Adrenal gland (tissue), 12 donors: ENCODE measurements around the gene MCM6. TPM values are rescaled to one million over a fixed set of nuclear protein-coding genes. Genes with fewer than 3 reads are reported as not detected.

ENCODE experiments used
- DNase-seq, 7 donors: peaks; one replicate each; pipeline ENCODE4 v3.0.0-alpha.2; 2019 to 2020
- H3K27ac ChIP-seq, 5 donors: fragments of 200-600 bp; sonication (generic) in 4 of 5; 1 replicate in 3 of 5; 2 replicates in 2 of 5; pipeline versions ENCODE4 v1.5.1 to v1.8.0; 2016 to 2020; ENCODE audit warnings: mild to moderate bottlenecking in 1 of 5
- H3K27me3 ChIP-seq: fragments of 200-600 bp; 2 replicates; pipeline ENCODE4 v1.8.0; 2021
- H3K36me3 ChIP-seq, 2 donors: fragments of 200-600 bp; replicated peaks in 1 of 2; 1 replicate in 1 of 2; 2 replicates in 1 of 2; pipeline versions ENCODE4 v1.5.1 to v1.8.0; 2018 to 2022
- H3K4me1 ChIP-seq, 2 donors: fragments of 200-600 bp; replicated peaks in 1 of 2; 1 replicate in 1 of 2; 2 replicates in 1 of 2; pipeline versions ENCODE4 v1.5.1 to v1.8.0; 2018 to 2021
- H3K4me3 ChIP-seq, 4 donors: fragments of 200-600 bp; sonication (generic) in 3 of 4; one replicate each; pipeline ENCODE4 v1.5.1; 2016 to 2018
- H3K9me3 ChIP-seq, 3 donors: fragments of 200-600 bp; sonication (generic) in 1 of 3; replicated peaks in 1 of 3; 1 replicate in 2 of 3; 2 replicates in 1 of 3; pipeline versions ENCODE4 v1.5.1 to v1.8.0; 2016 to 2021
- POLR2A ChIP-seq, 2 donors: fragments of 450-650 bp; IDR thresholded peaks; one replicate each; pipeline ENCODE4 v1.6.1; 2017; ENCODE audit warnings: antibody characterized with exemption in 2 of 2, mild to moderate bottlenecking in 2 of 2, moderate library complexity in 1 of 2
- WGBS, 4 donors: extraction: QIAGEN DNeasy Blood & Tissue Kit in 2 of 4; methylation state at CpG; one replicate each; pipeline versions ENCODE4 v1.1.5 to v1.1.7; 2013 to 2017; 5-methylcytosine and 5-hydroxymethylcytosine counted together
- intact Hi-C, 2 donors: fragments of 100-400 bp; cut with DNase I; formaldehyde crosslinking; loops; one replicate each; pipeline versions ENCODE4 v1.14.1 to v1.15.0; 2022 to 2023
- polyA plus RNA-seq, 3 donors: library from polyadenylated mRNA; stranded (reverse); fragments of 200-250 nt in 2 of 3; fragments of 350-450 nt in 1 of 3; fragmentation: Illumina TruSeq in 1 of 3; extraction: RNeasy Lipid Tissue Mini Kit (QIAGEN cat#74804) in 1 of 3; gene quantifications; one replicate each; pipeline ENCODE4 v1.2.3, GENCODE V29; 2013 to 2014
- total RNA-seq, 9 donors: library from RNA; depleted of rRNA in 4 of 9; stranded (reverse); fragments of >200 nt in 4 of 9; fragments of 120-200 nt in 1 of 9; fragmentation: NEBNext Ultra II Directional in 1 of 9; extraction: Animal tissue kit (Norgen Biotek cat#: 25700) in 1 of 9; gene quantifications; one replicate each; pipeline versions ENCODE4 v1.1.0 to v1.2.4, GENCODE V29; 2013 to 2023
- TF ChIP-seq, protein P1 (sequence below), 6 experiments: fragments of 450-650 bp in 4 of 6; fragments of 200-600 bp in 2 of 6; sonication (generic) in 1 of 6; IDR thresholded peaks; 1 replicate in 5 of 6; 2 replicates in 1 of 6; pipeline versions ENCODE4 v1.5.1 to v1.8.0; 2016 to 2021; ENCODE audit warnings: antibody characterized with exemption in 6 of 6, mild to moderate bottlenecking in 2 of 6, moderate library complexity in 1 of 6
- donor health status: healthy with polysubstance abuse.
- donor health status: Bipolar disorder and iron deficiency.
- donor health status: DM: yes; HTN: yes; CAD: no.
- donor health status: DM: no; HTN: no; CAD: no.
- donor health status: DM: no; HTN: no; CAD: no.
- donor health status: DM: yes; HTN: yes; CAD: no.

Gene MCM6
- total and polyA plus RNA-seq, 12 donors: 3.4 to 18.9 (median 9.4) TPM

DNA sequence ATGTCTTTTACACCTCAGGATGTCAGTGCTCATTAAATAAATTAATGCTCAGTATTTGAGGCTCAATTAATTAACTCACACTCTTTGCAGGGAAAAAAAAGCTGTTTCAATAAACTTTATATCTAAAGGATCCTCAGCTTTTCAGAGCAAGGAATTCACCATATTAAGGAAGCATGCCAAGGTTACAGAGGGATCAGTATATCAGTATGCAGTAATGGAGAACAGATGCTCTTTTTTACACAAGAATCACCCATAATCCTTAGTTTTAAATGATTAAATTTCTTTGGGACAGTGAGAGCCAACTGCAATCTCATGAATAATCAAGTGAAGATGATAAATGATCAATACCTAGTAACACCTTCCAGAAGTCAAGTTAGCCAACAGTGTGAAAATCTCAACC is 24.4 kb downstream of the MCM6 start:
- Histone ChIP-seq H3K27me3 (no peaks in the 10 kb centered on the region), H3K9me3 (no peaks in the 10 kb centered on the region), H3K4me3 (no peak overlapping the region), H3K36me3 (peaks cover 0 to 14% of the 10 kb centered on the region in 2 donors), H3K4me1 (no peaks in the 10 kb centered on the region), H3K27ac (no peak overlapping the region)
- DNase-seq: no peak
- intact Hi-C loops: no loop called here
- TF ChIP-seq POLR2A (IDR thresholded peaks at IDR 0.05): no peak
- TF ChIP-seq, protein P1, sequence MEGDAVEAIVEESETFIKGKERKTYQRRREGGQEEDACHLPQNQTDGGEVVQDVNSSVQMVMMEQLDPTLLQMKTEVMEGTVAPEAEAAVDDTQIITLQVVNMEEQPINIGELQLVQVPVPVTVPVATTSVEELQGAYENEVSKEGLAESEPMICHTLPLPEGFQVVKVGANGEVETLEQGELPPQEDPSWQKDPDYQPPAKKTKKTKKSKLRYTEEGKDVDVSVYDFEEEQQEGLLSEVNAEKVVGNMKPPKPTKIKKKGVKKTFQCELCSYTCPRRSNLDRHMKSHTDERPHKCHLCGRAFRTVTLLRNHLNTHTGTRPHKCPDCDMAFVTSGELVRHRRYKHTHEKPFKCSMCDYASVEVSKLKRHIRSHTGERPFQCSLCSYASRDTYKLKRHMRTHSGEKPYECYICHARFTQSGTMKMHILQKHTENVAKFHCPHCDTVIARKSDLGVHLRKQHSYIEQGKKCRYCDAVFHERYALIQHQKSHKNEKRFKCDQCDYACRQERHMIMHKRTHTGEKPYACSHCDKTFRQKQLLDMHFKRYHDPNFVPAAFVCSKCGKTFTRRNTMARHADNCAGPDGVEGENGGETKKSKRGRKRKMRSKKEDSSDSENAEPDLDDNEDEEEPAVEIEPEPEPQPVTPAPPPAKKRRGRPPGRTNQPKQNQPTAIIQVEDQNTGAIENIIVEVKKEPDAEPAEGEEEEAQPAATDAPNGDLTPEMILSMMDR (IDR thresholded peaks at IDR 0.05): no peak

DNA sequence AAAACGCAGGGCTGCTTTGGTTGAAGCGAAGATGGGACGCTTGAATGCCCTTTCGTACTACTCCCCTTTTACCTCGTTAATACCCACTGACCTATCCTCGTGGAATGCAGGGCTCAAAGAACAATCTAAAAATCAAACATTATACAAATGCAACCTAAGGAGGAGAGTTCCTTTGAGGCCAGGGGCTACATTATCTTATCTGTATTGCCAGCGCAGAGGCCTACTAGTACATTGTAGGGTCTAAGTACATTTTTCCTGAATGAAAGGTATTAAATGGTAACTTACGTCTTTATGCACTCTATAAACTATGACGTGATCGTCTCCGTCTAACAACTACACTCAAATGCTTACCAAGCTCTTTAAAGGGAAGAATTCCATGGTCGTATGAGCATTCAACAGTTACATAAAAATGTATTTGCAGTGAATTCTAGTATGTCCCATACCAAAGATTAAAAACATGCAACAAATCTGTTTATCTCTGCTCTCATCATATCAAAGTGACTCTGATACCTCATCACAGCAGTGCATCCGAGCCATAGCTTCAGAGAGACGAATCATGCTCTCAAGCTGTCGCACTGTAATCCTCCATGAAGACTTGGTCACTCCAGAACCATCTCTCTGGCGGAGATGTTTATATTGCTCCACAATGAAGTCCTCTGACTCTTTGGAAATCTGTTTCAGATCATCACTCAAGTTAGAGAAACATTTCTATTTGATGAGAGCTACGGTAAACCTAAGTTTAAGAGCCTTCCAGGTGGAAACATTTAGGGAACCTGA is 25.2 kb downstream of the MCM6 start:
- H3K4me1 ChIP-seq: no peaks in the 10 kb centered on the region
- TF ChIP-seq, protein P1 (IDR thresholded peaks at IDR 0.05): no peak
- TF ChIP-seq POLR2A (IDR thresholded peaks at IDR 0.05): no peak
- peaks cover 0 to 6% of the 10 kb centered on the region in 2 donors for H3K36me3 ChIP-seq
- 90 to 91% (median 91%) methylated on average over 17 of the region's 17 CpGs for WGBS, 4 donors
- H3K4me3 ChIP-seq: no peak overlapping the region
- intact Hi-C loops: no loop called here
- no peak for DNase-seq
- H3K9me3 ChIP-seq: no peaks in the 10 kb centered on the region
- H3K27me3 ChIP-seq: no peaks in the 10 kb centered on the region
- H3K27ac ChIP-seq: no peak overlapping the region

DNA sequence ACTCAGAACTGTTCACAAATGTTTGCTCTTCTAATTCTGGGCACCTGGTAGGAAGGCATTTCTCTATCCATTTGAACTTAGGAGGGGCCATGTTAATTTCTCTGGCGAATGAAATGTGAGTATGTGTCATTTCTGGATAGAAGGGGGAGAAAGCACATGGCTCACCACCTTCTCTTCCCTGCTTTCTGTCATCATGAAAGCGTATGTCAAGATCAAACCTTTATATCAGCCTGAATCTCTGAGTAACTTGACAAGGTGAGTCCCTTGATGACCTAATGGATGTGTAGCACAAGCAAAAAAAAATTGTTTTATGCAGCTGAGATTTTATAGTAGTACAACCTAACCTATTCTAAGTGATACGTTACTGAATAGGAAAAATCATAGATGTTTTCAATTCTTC is 27.2 kb downstream of the MCM6 start:
- Histone ChIP-seq H3K9me3 (no peaks in the 10 kb centered on the region), H3K27ac (no peak overlapping the region), H3K4me1 (no peaks in the 10 kb centered on the region), H3K36me3 (peaks cover 0 to 5% of the 10 kb centered on the region in 2 donors), H3K4me3 (no peak overlapping the region), H3K27me3 (no peaks in the 10 kb centered on the region)
- no peak for DNase-seq
- intact Hi-C loops: no loop called here
- WGBS, 4 donors: 95 to 97% (median 96%) methylated on average over 3 of the region's 3 CpGs
- no peak for TF ChIP-seq POLR2A (IDR thresholded peaks at IDR 0.05)
- TF ChIP-seq, protein P1 (IDR thresholded peaks at IDR 0.05): no peak

DNA sequence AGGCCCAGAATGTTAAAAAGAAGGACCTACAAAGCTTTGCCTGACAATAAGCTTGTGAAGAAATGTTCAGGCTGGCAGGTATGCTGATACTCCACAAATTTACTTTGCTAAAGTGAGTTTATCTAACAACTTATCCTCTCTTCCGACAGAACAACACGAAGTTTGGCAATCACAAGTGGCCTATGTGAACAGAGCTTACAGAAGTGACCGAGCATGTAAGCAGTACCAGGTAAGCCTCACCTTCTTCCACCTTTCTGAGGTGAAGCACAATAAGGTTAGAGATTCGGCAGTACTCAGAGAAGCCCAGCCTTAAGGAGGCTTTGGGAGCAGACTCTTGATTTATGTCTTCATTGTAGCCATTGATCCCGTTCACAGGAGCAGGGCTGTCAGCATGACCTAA is 30.2 kb downstream of the MCM6 start:
- Histone ChIP-seq H3K4me3 (no peak overlapping the region), H3K36me3 (no peaks in the 10 kb centered on the region), H3K27me3 (no peaks in the 10 kb centered on the region), H3K9me3 (no peaks in the 10 kb centered on the region), H3K4me1 (no peaks in the 10 kb centered on the region), H3K27ac (no peak overlapping the region)
- 89 to 96% (median 95%) methylated on average over 5 of the region's 5 CpGs for WGBS, 4 donors
- no peak for DNase-seq
- no peak for TF ChIP-seq POLR2A (IDR thresholded peaks at IDR 0.05)
- intact Hi-C loops: no loop called here

DNA sequence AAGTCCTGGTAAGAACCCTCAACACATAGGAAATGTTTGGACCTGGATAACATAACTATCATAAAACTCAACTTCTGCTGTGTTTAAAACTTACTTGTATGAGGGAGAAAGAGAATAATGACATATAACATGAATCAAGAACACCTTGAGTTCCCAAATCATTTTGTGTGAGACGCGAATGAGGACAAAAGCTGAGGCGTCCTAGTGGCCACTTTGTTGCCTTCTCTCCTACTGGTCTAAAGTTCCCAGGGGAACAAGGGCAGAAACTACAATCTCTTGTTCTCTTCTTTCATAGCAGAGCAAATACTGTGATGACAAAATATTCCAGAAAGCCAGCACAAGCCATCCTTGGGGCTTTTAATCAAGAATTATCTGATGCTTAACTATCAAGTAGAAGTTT is 31.0 kb downstream of the MCM6 start:
- no peak for DNase-seq
- Histone ChIP-seq H3K4me3 (no peak overlapping the region), H3K27me3 (no peaks in the 10 kb centered on the region), H3K4me1 (no peaks in the 10 kb centered on the region), H3K36me3 (no peaks in the 10 kb centered on the region), H3K9me3 (no peaks in the 10 kb centered on the region), H3K27ac (no peak overlapping the region)
- intact Hi-C loops: no loop called here
- WGBS, 4 donors: 92 to 97% (median 94%) methylated on average over 3 of the region's 3 CpGs
- TF ChIP-seq, protein P1 (IDR thresholded peaks at IDR 0.05): no peak
- no peak for TF ChIP-seq POLR2A (IDR thresholded peaks at IDR 0.05)
